ENCODE results near the gene CDYL. TPM values are rescaled to one million over a fixed set of nuclear protein-coding genes. Genes with fewer than 3 reads are reported as not detected.

CDYL gene
- total RNA-seq, 4 donors from 2014 or later, result 41.9 to 52.3 (median 45.7) TPM

- DNase-seq (ENCODE audit: extremely low spot score), result no peak
- 88% methylated on average over 14 of the region's 16 CpGs for WGBS
- Histone ChIP-seq H3K36me3 (no peaks in the 10 kb centered on the region), H3K9me3 (no peaks in the 10 kb centered on the region), H3K27me3 (no peaks in the 10 kb centered on the region), H3K4me3 (no peak overlapping the region), H3K4me1 (peaks cover under 1 to 17% (median 14%) of the 10 kb centered on the region in 4 donors), H3K27ac (replicated peaks in 1 of 4) (no peak overlapping the region)
- TF ChIP-seq POLR2A (IDR thresholded peaks at IDR 0.05; ENCODE audit: low read depth) (no peak), POLR2AphosphoS5 (IDR thresholded peaks at IDR 0.05) (no peak), CTCF (IDR thresholded peaks at IDR 0.05) (no peak), EP300 (IDR thresholded peaks at IDR 0.05) (no peak)
- intact Hi-C loops (cut with DNase I), result no loop called here
These were observed 77.7 kb downstream of the CDYL start for GRCh38 chr6:4853782-4854511.

- Histone ChIP-seq H3K4me3 (no peak overlapping the region), H3K4me1 (peaks cover 0 to 21% (median 11%) of the 10 kb centered on the region in 4 donors), H3K27ac (replicated peaks in 1 of 4) (no peak overlapping the region), H3K36me3 (no peaks in the 10 kb centered on the region), H3K27me3 (no peaks in the 10 kb centered on the region), H3K9me3 (no peaks in the 10 kb centered on the region)
- intact Hi-C loops (cut with DNase I), result no loop called here
- WGBS, result 86% methylated on average over 3 of the region's 3 CpGs
- DNase-seq (ENCODE audit: extremely low spot score), result no peak
- TF ChIP-seq POLR2AphosphoS5 (IDR thresholded peaks at IDR 0.05) (no peak), CTCF (IDR thresholded peaks at IDR 0.05) (no peak), EP300 (IDR thresholded peaks at IDR 0.05) (no peak), POLR2A (IDR thresholded peaks at IDR 0.05; ENCODE audit: low read depth) (no peak)
These were observed 80.6 kb downstream of the CDYL start for GRCh38 chr6:4856785-4857184.

- Histone ChIP-seq H3K4me1 (peaks cover 0 to 24% (median 11%) of the 10 kb centered on the region in 4 donors), H3K27me3 (no peaks in the 10 kb centered on the region), H3K36me3 (no peaks in the 10 kb centered on the region), H3K9me3 (no peaks in the 10 kb centered on the region), H3K4me3 (no peak overlapping the region), H3K27ac (replicated peaks in 1 of 4) (no peak overlapping the region)
- no peak for DNase-seq (ENCODE audit: extremely low spot score)
- WGBS, result 88% methylated on average over 7 of the region's 8 CpGs
- no peak for TF ChIP-seq POLR2AphosphoS5 (IDR thresholded peaks at IDR 0.05)
- no peak for TF ChIP-seq CTCF (IDR thresholded peaks at IDR 0.05)
- no peak for TF ChIP-seq POLR2A (IDR thresholded peaks at IDR 0.05; ENCODE audit: low read depth)
- no peak for TF ChIP-seq EP300 (IDR thresholded peaks at IDR 0.05)
- intact Hi-C loops (cut with DNase I), result no loop called here
These were observed 82.2 kb downstream of the CDYL start for GRCh38 chr6:4858194-4859015.

- Histone ChIP-seq H3K9me3 (peaks cover 0 to 7% (median 0%) of the 10 kb centered on the region in 4 donors), H3K36me3 (no peaks in the 10 kb centered on the region), H3K4me1 (peaks cover 0 to 24% (median 11%) of the 10 kb centered on the region in 4 donors), H3K4me3 (no peak overlapping the region), H3K27me3 (no peaks in the 10 kb centered on the region), H3K27ac (replicated peaks in 1 of 4) (no peak overlapping the region)
- intact Hi-C loops (cut with DNase I), result no loop called here
- TF ChIP-seq EP300 (IDR thresholded peaks at IDR 0.05) (no peak), POLR2AphosphoS5 (IDR thresholded peaks at IDR 0.05) (no peak), CTCF (IDR thresholded peaks at IDR 0.05) (no peak), POLR2A (IDR thresholded peaks at IDR 0.05; ENCODE audit: low read depth) (no peak)
- no peak for DNase-seq (ENCODE audit: extremely low spot score)
- 91% methylated on average over 2 of the region's 2 CpGs for WGBS
These were observed 84.2 kb downstream of the CDYL start for GRCh38 chr6:4860387-4860786.
